ENCODE results near the gene MAP2K4.

- TF ChIP-seq ZNF639 (tag by site-specific recombination; IDR thresholded peaks at IDR 0.05) (peak; percentile 3; the same call in 1 of the 2 replicates), ZBTB20 (tag by site-specific recombination; IDR thresholded peaks at IDR 0.05) (no peak), ZNF501 (tag by site-specific recombination; IDR thresholded peaks at IDR 0.05) (no peak), ZNF324 (tag by site-specific recombination; IDR thresholded peaks at IDR 0.05) (no peak), ZBTB49 (tag by site-specific recombination; IDR thresholded peaks at IDR 0.05; ENCODE audit: low read depth) (no peak)
- TF ChIP-seq, protein P1, sequence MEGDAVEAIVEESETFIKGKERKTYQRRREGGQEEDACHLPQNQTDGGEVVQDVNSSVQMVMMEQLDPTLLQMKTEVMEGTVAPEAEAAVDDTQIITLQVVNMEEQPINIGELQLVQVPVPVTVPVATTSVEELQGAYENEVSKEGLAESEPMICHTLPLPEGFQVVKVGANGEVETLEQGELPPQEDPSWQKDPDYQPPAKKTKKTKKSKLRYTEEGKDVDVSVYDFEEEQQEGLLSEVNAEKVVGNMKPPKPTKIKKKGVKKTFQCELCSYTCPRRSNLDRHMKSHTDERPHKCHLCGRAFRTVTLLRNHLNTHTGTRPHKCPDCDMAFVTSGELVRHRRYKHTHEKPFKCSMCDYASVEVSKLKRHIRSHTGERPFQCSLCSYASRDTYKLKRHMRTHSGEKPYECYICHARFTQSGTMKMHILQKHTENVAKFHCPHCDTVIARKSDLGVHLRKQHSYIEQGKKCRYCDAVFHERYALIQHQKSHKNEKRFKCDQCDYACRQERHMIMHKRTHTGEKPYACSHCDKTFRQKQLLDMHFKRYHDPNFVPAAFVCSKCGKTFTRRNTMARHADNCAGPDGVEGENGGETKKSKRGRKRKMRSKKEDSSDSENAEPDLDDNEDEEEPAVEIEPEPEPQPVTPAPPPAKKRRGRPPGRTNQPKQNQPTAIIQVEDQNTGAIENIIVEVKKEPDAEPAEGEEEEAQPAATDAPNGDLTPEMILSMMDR (tag by site-specific recombination; IDR thresholded peaks at IDR 0.05), result no peak
- TF ChIP-seq, protein P2, sequence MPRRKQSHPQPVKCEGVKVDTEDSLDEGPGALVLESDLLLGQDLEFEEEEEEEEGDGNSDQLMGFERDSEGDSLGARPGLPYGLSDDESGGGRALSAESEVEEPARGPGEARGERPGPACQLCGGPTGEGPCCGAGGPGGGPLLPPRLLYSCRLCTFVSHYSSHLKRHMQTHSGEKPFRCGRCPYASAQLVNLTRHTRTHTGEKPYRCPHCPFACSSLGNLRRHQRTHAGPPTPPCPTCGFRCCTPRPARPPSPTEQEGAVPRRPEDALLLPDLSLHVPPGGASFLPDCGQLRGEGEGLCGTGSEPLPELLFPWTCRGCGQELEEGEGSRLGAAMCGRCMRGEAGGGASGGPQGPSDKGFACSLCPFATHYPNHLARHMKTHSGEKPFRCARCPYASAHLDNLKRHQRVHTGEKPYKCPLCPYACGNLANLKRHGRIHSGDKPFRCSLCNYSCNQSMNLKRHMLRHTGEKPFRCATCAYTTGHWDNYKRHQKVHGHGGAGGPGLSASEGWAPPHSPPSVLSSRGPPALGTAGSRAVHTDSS (tag by site-specific recombination; IDR thresholded peaks at IDR 0.05), result no peak
Measured at GRCh38 chr17:11997972-11998233, 22.8 kb upstream of the MAP2K4 start.
